Eye (tissue), 1 donor: ENCODE data around the gene DRD4.
A peak's percentile ranks its signal among the peaks of the same experiment; 100 is the strongest.

ENCODE experiments used
- DNase-seq: peaks from one replicate; pipeline ENCODE4 v3.0.0-alpha.2; 2015

The DRD4 gene

DNA sequence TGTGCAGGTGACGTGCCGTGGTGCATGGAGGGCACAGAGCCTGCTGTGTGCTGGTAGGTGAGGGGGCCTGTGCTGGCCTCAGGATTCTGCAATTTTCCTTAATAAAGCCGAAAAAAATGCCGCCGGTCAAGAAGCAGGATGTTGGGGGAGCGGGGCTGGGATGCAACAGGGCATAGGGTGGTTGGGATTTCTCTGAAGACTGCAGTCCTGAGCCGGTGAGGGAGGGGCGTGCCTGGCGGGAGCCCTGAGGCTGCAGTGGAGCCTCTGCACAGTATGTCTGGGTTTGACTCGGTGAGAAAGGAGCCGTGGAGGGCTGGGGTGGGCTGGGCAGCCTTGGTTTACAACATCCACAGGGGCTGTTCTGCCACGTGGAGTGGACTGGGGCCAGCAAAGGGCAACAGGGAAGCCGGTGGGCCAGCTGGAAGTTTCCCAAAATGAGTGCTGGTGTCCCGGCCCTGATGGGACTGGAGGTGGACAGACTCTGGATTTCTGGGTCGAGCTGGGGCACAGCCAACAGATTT is 13.7 kb upstream of the DRD4 start:
- DNase-seq, result no peak

DNA sequence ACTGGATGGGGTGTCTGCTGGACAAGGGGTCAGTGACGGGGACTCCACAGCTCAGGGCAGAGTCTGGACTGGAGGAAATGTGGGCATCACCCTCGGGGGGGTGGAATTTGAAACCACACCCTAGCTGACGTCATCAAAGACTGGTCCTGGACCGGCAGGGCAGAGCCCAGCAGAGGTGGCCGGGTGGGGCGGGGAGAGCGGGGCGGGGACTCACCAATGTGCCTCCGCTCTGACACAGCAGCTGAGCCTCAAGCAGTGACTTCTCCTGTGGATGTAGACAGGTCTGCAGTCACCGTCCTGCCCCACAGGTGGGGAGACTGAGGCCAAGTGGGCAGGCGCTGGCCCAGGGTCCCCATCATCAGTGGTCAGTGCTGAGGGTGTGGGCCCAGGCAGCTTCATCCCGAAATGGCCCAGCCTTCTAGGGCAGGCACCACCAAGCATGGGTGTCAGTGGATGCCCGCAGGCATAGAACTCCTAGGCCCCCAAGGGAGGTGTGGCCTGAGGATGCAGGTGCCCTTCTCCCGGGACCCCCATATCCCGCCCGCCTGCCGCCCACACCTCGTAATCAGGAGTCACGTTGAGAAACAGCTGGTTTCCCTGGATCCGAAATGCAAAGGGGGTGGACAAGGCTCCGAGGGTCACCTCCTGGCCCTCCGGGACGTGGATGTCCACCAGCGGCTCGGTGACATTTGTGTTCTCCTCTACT is 12.9 kb upstream of the DRD4 start:
- no peak for DNase-seq

DNA sequence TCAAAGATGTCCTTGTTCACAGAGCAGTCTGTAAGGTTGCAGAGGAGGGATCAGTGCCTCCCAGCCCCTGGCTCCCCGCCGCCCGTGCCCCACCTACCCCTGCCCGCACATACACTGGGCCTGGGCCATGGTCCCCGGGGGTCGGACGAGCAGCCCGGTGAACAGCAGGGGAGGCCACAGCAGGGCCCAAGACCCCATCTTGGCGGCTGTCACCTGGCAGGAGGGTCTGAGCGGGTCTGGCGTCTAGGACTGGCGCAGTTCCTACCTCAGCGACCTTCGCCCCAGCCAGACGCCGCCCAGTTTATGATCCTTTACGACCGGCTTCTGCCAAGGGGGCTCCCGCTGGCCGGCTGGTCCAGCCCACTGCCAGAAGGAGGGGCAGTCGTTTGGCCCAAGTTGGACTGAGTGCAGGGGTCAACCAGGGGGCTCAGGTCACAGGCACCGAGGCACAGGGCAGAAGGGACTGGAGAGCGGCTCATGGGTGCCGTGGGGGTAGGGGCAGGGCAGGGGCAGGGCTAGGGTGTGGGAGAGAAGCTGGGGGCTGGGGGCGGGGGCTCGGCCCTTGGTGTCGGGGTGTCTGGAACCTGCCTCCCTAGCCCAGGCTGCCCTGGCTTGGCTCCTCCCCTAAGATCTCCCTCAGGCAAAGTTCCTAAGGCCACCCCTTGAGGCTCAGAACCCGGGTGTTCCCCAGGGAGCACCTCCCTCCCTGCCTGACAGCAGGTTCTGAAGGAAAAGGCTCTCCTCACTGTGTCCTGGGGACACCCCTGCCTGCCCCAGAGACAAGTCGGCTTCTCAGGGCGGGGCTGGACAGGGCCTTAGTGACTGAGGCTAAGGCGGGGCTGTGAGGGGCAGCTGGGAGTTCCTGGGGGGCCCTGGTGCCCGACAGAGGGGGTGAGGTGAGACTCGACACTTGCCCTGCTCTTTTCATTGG is 12.1 kb upstream of the DRD4 start, which contains the start of gene CDHR5:
Gene CDHR5 (minus strand): TSS at position 251 of the 931 bp plus-strand sequence. CDS start 53 bp downstream, at position 198.
- DNase-seq, result no peak

DNA sequence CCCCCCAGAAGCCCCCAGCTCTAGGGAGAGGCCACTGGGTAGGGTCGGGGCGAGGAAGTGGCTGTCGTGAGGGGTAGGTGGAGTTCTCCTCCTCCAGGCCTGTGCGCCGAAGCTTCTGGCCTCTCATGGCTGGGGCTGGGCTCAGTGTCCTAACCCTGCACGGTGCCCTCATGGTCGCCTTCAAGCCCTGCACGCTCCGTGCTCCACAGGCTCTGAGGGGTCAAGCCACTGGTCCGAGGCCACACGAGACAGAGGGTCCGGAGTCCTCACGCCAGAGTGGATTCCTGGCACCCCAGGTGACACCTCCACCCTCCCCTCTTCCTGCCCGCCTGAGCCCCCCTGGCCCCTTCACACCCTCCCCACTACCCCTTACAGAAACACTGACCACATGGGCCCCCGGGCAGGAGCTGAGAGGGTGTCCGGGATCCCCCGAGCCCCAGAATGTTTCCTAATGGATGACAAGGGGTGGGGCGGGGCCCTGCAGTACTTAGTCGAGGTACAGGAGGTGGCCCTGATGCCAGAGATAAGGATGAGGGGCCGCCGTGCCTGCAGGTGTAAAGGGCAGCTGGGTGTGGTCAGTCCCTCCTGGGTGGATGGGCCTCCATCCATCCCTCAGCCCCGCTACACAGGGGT is 11.3 kb upstream of the DRD4 start:
- no peak for DNase-seq

DNA sequence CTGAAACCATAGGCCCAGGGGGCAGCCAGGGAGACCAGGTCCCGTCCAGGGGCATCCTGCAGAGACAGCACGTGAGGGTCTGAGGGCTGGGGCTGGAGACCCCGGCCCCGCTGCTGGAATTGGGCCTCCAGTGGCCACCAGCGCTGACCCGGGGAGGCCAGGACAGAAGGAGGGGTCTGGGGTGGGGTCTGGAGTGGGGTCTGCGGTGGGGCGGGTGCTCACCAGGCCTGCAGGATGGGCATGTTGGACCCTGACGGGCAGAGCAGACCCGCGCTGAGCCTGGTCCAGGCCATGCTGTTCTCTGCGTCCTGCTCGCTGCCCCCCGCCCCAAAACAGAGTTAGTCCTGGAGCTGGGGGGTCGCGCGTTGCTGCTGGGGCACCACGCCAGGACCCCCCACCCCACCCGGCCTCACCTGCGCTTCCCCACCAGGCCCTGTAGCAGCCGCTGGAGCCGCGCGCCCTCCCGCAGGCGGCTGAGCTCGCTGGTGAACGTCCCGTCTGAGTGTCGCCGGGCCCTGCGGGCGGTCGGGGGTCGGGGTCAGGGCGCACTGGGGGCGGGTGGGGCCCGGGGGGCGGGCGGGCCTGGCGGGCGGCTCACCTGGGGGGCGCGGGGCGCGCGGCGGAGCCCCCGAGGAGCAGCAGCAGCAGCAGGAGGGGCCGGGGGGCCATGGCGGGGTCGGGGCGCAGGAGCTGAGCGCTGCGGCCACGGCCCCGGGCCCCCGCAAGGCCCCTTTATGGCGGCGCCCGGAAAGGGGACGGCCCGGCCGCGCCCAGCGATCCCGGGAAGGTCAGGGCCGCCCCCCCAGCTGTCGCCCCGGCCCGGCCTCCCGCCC is 10.4 kb upstream of the DRD4 start, which contains the start of gene SCT:
Gene SCT (minus strand): TSS at position 707 of the 833 bp plus-strand sequence. CDS start 38 bp downstream, at position 669.
- DNase-seq, result no peak

DNA sequence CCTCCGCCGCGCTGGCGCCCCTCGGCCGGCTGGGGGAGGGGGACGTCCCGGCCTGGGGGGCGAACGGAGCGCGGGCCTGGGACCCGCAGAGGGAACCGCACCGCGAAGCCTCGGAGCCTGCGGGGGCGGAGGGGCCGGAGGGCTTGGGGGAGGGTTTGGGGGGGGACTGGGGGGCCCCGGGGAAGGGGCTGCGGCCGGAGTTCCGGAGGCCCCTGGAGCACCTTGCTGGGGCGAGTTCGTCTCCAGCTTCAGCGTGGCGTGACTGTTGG is 9.8 kb upstream of the DRD4 start:
- no peak for DNase-seq

DNA sequence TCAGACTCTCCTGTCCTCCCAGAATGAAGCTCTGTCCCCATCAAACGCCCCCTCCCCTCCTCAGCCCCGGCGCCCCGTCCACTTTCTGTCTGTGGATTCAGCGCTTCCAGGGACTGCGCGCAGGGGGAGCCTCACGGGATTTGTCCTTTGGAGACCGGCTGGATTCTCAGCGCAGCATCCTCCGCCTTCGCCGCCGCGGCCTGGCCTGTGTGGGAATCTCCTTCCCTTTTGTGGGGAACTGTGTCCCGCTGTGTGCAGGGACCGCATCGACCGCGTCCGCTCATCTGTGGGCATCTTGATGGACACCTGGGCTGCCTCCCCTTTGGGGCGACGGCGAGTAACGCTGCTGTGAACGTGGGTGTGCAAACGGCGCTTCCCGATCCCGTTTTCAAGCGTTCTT is 9.0 kb upstream of the DRD4 start:
- no peak for DNase-seq

DNA sequence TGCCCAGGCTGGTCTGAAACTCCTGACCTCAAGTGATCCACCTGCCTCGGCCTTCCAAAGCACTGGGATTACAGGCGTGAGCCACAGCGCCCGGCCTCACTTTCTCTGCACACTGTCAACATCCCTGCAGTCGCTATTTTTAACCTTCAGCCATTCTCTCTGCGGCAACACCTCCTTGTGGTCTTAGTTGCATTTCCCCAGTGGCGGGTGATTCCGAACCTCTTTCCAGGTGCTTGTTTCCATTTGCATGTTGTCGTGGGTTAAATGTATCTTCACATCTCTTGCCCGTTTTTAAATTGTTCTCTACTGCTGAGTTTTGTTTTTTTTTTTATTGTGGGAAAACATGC is 7.9 kb upstream of the DRD4 start:
- no peak for DNase-seq

DNA sequence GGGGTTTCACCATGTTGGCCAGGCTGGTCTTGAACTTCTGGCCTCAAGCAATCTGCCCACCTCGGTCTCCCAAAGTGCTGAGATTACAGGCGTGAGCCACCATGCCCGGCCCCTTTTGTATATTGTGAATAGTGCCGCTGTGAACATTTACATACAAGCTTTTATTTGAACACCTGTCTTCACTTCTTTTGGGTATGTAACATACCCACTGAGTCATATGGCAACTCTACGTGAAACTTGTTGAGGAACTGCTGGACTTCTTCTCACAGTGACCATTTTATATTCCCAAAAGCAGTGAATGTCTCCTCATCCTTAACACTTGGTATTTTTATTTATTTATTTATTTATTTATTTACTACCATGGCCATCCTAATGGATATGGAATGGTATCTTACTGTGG is 6.2 kb upstream of the DRD4 start:
- no peak for DNase-seq

DNA sequence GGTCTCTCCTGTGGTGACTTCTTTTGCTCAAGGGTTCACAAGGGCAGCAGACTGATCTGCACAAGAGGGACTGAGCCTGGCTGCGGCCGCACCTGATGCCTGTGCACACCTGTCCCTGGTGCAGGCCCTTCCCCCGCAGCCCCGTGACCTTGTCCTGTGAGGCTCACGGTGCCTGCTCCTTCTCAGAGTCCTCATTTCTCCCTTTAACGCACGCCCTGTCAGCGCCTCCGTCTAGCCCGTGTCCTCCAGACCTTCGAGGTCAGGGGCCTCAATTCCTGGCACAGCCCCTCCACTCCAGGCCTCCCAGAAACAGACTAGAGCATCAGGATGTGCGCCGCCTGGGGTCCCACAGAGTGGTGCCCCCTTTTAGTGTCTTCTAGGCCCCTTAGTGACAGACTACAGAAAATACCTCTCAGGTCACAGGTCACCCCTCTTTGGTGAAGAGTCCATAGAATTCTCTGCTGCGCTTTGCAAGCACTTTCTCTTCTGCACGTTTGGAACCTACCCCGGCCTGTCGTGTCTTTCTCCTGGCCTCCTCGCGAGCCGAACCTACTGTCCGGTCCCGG is 1.0 kb upstream of the DRD4 start:
- DNase-seq, result no peak

DNA sequence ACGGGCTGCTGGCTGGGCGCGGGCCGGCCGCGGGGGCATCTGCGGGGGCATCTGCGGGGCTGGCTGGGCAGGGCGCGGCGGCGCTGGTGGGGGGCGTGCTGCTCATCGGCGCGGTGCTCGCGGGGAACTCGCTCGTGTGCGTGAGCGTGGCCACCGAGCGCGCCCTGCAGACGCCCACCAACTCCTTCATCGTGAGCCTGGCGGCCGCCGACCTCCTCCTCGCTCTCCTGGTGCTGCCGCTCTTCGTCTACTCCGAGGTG is 194 bp downstream of the DRD4 start:
- DNase-seq, result no peak

DNA sequence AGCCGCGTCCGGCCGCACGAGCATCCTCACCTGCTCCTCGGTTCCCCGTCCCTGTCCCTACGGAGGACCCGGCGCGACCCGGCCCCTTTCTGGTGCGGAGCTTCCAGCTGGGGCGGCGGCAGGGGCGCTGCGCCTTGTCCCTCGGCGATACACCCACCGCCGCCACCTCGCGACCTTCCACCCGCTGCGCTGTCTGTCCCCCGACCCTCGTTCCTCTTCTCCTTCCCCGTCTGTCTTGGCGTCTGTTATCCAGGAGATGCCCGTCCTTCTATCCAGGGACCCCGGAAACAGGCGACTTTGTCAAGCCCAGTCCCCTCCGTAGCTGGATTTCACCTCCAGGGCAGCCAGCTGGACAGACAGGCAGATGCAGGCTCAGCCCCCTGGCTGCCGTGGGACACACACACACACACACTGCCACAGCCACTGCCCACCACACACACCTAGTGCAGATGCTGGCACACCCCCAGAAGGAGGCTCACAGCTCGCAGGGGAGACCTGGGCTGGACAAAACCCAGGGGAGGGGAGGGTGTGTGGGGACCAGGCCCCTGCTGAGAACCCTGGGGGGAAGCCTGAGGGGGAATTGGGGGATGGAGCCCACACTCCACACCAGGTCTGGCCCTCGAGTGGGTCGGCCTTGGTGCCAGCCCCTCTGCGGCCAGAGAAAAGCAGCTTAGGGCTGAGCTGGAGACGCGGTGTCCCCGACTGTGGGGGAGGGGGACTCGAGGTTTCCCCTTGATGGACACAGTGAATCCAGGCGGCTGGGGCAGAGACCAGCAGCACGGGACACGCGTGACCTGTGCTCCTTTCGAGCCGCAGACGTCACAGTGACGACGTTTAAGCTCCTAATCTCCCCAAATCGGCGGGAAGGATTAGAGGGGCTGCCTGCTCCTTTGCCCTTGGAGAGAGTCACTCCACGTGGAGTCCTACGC is 788 bp downstream of the DRD4 start:
- DNase-seq, result peak; percentile 66

DNA sequence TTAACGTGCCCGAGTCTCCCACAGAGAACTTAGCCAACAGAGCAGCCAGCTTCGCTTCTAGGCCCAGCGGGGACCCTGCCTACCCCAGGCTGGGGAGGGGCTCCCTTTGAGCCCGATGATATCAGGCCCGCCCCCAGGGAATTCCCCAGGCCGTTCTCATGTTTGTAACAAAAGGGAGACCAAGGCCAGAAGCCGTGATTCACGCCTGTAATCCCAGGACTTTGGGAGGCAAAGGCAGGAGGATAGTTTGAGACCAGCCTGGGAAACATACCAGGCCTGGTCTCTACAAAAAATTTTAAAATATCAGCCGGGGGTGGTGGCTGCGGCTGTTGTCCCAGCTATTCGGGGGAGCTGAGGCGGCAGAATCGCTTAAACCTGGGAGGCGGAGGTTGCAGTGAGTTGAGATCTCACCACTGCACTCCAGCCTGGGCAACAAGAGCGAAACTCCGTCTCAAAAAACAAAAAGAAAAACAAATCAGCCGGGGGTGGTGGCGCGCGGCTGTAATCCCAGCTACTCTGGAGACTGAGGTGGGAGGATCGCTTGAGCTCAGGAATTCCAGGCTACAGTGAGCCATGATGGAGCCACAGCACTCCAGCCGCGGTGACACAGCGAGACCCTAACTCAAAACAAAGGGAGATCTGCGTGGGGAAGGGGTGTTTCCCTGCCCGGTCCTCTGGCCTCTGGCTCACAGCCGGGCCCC is 1.7 kb downstream of the DRD4 start:
- DNase-seq, result peak; percentile 66

DNA sequence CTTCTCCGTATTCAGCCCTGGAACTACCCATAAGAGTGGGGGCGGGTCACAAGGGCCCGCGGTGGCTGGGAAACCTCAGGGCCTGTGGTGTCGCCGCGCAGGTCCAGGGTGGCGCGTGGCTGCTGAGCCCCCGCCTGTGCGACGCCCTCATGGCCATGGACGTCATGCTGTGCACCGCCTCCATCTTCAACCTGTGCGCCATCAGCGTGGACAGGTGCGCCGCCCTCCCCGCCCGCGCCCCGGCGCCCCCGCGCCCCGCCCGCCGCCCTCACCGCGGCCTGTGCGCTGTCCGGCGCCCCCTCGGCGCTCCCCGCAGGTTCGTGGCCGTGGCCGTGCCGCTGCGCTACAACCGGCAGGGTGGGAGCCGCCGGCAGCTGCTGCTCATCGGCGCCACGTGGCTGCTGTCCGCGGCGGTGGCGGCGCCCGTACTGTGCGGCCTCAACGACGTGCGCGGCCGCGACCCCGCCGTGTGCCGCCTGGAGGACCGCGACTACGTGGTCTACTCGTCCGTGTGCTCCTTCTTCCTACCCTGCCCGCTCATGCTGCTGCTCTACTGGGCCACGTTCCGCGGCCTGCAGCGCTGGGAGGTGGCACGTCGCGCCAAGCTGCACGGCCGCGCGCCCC is 2.4 kb downstream of the DRD4 start:
- DNase-seq, result peak; percentile 61

DNA sequence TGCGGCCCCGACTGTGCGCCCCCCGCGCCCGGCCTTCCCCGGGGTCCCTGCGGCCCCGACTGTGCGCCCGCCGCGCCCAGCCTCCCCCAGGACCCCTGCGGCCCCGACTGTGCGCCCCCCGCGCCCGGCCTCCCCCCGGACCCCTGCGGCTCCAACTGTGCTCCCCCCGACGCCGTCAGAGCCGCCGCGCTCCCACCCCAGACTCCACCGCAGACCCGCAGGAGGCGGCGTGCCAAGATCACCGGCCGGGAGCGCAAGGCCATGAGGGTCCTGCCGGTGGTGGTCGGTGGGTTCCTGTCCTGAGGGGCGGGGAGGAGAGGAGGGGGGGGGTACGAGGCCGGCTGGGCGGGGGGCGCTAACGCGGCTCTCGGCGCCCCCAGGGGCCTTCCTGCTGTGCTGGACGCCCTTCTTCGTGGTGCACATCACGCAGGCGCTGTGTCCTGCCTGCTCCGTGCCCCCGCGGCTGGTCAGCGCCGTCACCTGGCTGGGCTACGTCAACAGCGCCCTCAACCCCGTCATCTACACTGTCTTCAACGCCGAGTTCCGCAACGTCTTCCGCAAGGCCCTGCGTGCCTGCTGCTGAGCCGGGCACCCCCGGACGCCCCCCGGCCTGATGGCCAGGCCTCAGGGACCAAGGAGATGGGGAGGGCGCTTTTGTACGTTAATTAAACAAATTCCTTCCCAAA is 3.1 kb downstream of the DRD4 start:
- DNase-seq, result peak; percentile 31

DNA sequence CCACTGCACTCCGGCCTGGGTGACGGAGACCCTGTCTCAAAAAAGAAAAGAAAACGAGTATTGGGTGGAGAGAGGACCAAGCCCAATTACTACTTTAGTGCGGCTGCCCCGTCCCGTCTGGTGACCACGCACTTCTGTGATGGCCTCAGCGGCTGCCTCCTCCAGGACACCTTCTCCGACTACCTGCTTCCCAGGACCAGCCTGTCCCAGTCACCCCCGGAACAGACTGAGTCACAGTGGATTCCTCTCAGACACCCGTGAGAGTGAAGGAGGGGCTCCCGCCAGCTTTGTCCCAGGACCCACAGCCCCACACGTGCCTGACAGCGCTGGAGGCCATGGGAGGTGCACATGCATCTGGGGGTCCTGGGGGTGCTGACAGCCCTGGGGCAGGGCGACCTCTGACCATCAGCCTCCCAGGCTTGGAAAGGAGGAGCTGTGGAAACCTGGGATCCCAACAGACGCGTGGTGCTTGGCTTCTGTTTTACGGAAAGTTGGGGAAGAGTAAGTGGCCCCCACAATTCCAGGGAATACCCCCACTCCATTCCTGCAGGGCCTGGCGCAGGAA is 4.8 kb downstream of the DRD4 start:
- no peak for DNase-seq

DNA sequence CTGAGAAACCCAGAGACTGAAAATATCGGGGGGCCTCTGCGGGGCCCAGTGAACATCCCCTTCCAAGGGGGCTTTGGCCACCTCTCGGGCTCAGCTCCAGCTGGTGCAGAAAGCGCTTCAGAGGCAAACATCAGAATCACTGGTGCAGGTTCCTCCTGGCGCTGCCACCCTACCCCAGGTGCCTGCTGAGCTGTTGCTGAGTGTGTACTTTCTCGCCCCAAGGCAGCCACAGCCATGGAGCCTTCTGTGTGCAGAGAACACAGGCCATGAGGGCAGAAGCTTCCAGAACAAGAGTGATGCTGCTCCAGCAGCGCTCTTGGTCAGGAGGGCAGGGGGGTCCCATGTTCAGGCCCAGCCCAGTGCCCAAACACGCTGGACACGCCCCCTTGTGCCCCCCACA is 6.3 kb downstream of the DRD4 start:
- DNase-seq, result no peak

DNA sequence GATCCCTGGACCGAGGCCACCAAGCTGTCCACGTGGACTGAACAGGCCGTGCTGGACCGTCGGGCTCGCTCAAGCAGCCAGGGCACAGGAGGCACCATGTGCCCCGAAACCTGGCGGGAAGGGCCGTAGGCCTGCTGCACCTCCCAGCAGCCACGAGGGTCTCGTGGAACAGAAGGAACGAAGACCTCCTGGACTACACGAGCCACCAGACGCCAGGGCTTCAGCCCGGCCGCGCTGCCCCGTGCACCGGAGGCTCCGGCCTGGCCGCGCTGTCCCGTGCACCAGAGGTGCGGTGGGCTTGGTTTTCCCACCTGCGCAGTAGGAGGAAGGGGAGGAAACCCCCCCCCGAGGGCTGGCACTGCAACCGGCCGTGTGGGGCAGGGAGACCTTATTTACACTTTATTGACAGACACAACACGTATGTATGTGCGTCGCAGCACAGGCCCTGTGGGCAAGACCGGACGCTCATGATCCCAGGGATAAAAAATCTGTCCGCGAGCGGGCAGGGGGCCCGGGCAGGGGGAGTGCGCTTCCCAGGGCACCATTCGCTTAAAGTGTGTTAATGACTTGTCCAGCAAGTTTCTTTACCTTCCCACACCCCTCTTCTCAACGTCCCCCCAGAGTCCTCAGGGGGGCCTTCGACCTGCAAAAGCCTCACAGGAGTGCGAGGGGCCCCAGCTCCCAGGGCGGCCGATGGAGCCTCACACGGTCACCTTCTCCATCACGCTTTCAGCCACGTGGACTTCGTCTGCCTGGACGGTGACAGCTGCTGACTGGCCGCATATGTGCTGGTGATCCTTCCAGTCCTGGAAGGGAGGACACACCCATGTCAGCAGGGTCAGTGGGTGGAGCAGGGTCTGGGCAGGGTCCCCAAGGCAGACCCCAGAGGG is 7.0 kb downstream of the DRD4 start:
- DNase-seq, result no peak
